Measurements from ENCODE around the gene PLA1A. TPM values are rescaled to one million over a fixed set of nuclear protein-coding genes. Genes with fewer than 3 reads are reported as not detected.

The PLA1A gene
- total RNA-seq, 1 donor from 2014 or later = 1.7 TPM

DNA sequence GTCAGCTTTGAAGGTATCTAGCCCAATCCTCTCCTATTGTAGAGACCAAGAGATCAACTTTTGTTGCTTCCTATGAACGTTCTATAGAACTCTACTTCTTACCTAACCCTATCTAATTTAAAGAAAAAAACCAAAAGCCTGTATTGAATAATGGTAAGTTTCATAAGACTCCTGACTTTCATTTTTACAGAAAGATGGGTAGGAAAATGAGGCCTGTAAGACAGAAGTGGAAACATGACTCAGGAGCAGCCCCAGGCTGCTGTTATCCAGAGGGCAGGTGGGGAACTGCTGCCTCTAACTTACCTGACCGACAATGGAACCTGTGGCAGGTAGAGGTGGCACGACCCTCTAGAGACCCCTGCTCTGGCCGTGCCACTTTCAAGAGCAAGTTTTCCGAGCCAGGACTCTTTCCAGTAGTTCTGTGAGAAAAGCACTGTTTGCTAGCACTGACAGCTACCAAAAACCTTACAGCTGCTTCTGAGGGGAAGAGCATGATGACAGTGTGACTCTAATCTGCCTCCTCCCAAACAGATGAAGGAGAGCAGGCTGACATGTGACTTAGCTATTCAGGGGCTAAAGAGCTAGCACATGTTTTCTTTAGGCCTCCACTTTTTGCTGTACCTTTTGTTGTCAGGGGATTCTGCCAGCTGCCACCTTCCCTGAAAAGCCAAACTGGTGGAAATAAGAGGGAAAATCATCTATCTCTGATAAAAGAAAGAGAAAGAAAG is 45.2 kb downstream of the PLA1A start:
- H3K9me3 ChIP-seq = no peaks in the 10 kb centered on the region
- TF ChIP-seq, protein P1, sequence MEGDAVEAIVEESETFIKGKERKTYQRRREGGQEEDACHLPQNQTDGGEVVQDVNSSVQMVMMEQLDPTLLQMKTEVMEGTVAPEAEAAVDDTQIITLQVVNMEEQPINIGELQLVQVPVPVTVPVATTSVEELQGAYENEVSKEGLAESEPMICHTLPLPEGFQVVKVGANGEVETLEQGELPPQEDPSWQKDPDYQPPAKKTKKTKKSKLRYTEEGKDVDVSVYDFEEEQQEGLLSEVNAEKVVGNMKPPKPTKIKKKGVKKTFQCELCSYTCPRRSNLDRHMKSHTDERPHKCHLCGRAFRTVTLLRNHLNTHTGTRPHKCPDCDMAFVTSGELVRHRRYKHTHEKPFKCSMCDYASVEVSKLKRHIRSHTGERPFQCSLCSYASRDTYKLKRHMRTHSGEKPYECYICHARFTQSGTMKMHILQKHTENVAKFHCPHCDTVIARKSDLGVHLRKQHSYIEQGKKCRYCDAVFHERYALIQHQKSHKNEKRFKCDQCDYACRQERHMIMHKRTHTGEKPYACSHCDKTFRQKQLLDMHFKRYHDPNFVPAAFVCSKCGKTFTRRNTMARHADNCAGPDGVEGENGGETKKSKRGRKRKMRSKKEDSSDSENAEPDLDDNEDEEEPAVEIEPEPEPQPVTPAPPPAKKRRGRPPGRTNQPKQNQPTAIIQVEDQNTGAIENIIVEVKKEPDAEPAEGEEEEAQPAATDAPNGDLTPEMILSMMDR (IDR thresholded peaks at IDR 0.05) = no peak
- TF ChIP-seq POLR2A (IDR thresholded peaks at IDR 0.05) = no peak
- TF ChIP-seq POLR2AphosphoS5 (IDR thresholded peaks at IDR 0.05; ENCODE audit: insufficient read depth in 1 of 2, low read depth in 1 of 2) = no peak
- H3K27ac ChIP-seq = peak overlapping the region; percentile 42
- no peaks in the 10 kb centered on the region for H3K36me3 ChIP-seq
- no peak overlapping the region for H3K4me3 ChIP-seq
- intact Hi-C loops (cut with DNase I) = no loop called here
- peaks cover 23% of the 10 kb centered on the region for H3K4me1 ChIP-seq
- DNase-seq (ENCODE audit: extremely low spot score in 2 of 2) = no peak
- no peaks in the 10 kb centered on the region for H3K27me3 ChIP-seq

DNA sequence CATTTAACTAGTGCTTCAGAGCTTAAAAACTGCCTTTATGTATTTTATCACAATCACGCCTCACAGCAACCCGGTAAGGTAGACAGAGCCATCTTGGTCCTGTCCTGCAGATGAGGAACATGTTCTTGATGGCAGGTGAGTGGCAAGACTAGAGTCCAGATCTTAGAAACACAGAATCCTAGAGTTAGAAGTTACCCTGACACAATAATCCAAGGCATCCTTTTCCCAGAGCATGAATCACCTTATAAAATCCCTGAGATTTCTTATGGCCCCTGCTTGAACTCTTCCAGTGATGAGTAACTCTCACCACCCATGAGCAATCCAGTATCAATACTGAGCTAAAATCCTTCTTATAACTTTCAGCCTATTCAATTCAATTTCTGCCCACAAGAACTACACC is 45.8 kb downstream of the PLA1A start:
- Histone ChIP-seq H3K4me1 (peaks cover 23% of the 10 kb centered on the region), H3K9me3 (no peaks in the 10 kb centered on the region), H3K36me3 (no peaks in the 10 kb centered on the region), H3K27me3 (no peaks in the 10 kb centered on the region), H3K27ac (peak overlapping the region; percentile 42), H3K4me3 (no peak overlapping the region)
- no peak for TF ChIP-seq POLR2A (IDR thresholded peaks at IDR 0.05)
- TF ChIP-seq POLR2AphosphoS5 (IDR thresholded peaks at IDR 0.05; ENCODE audit: insufficient read depth in 1 of 2, low read depth in 1 of 2) = no peak
- intact Hi-C loops (cut with DNase I) = no loop called here
- no peak for DNase-seq (ENCODE audit: extremely low spot score in 2 of 2)

DNA sequence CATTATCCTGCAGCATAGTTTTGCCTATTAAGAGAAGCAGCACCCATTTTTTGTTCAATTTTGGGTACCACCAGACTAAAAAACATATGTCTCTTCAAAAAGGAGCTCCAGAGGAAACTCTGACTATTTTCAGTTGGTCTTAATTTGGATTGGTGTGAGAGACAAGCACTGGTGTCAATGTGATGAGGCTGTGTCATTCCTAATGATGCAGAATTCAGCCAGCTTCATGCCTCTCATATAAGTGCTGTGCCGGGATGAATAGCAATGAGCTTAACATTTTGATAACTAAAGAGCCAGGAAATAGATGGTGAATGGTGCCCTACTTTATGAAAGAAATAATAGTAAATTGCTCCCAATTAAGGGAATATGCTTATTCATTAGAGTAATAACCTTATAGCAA is 46.8 kb downstream of the PLA1A start:
- Histone ChIP-seq H3K27ac (no peak overlapping the region), H3K4me3 (no peak overlapping the region), H3K27me3 (no peaks in the 10 kb centered on the region), H3K36me3 (no peaks in the 10 kb centered on the region), H3K4me1 (peaks cover 25% of the 10 kb centered on the region), H3K9me3 (no peaks in the 10 kb centered on the region)
- DNase-seq (ENCODE audit: extremely low spot score in 2 of 2) = no peak
- intact Hi-C loops (cut with DNase I) = no loop called here
- TF ChIP-seq, protein P1 (IDR thresholded peaks at IDR 0.05) = no peak
- TF ChIP-seq POLR2A (IDR thresholded peaks at IDR 0.05) = no peak
- TF ChIP-seq POLR2AphosphoS5 (IDR thresholded peaks at IDR 0.05; ENCODE audit: insufficient read depth in 1 of 2, low read depth in 1 of 2) = no peak

DNA sequence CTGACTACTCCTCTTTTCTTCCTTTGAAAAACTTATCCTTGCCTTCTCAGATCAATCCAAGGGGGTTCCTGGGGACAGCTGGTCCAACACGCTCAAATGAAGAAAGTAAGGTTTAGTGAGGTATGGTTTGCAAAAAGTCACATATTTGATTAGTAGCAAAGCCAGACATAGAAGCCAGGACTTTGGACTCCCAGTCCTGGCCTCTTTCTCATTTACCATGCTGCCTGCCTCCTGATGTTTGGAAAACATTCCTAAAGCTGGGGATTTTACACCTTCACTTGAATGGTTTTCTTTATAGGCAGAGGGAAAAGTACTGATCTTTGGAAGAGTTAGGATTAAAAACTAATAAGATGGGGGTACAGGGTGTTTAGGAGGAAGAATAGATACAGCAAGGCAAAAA is 48.1 kb downstream of the PLA1A start:
- H3K27ac ChIP-seq = peak overlapping the region; percentile 71
- intact Hi-C loops (cut with DNase I) = no loop called here

DNA sequence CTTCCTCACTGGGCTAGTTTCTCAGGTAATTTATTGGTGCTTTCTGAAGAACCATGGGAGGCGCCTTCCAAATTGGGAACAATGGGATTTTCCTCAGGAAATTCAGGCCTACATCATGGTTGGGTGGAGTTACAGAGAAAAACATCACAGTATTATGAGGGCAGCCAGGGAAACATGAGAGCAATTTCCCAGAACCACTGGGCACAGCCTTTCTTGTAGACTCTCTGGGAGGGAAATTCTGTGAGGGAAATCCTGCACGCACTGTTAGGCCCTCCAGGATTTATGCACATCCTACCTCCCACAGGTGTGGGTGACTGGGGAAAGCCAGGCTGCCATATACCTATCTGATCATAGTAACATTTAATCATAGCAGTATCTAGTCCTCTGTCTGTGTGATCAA is 49.5 kb downstream of the PLA1A start:
- no peaks in the 10 kb centered on the region for H3K27me3 ChIP-seq
- peaks cover 25% of the 10 kb centered on the region for H3K4me1 ChIP-seq
- H3K27ac ChIP-seq = peak overlapping the region; percentile 71
- TF ChIP-seq, protein P1 (IDR thresholded peaks at IDR 0.05) = no peak
- TF ChIP-seq POLR2AphosphoS5 (IDR thresholded peaks at IDR 0.05; ENCODE audit: insufficient read depth in 1 of 2, low read depth in 1 of 2) (peak in 1 of 2 donors; percentile 88), POLR2A (IDR thresholded peaks at IDR 0.05) (no peak)
- intact Hi-C loops (cut with DNase I) = no loop called here
- H3K36me3 ChIP-seq = no peaks in the 10 kb centered on the region
- H3K4me3 ChIP-seq = no peak overlapping the region
- H3K9me3 ChIP-seq = no peaks in the 10 kb centered on the region
- no peak for DNase-seq (ENCODE audit: extremely low spot score in 2 of 2)

More for the DNA sequence above, 48.1 kb downstream of the PLA1A start:
- Histone ChIP-seq H3K4me1 (peaks cover 25% of the 10 kb centered on the region), H3K4me3 (no peak overlapping the region), H3K9me3 (no peaks in the 10 kb centered on the region), H3K27me3 (no peaks in the 10 kb centered on the region), H3K36me3 (no peaks in the 10 kb centered on the region)
- DNase-seq (ENCODE audit: extremely low spot score in 2 of 2) = no peak
- no peak for TF ChIP-seq POLR2AphosphoS5 (IDR thresholded peaks at IDR 0.05; ENCODE audit: insufficient read depth in 1 of 2, low read depth in 1 of 2)
- TF ChIP-seq, protein P1 (IDR thresholded peaks at IDR 0.05) = no peak
- no peak for TF ChIP-seq POLR2A (IDR thresholded peaks at IDR 0.05)
